ENCODE measurements around the gene PTPN14. TPM values are rescaled to one million over a fixed set of nuclear protein-coding genes. Genes with fewer than 3 reads are reported as not detected.
A peak's percentile ranks its signal among the peaks of the same experiment; 100 is the strongest.

Gene PTPN14
- total and polyA plus RNA-seq, 2 of the 8 experiments (the other 6 are each of a cell fraction or from before 2014, with no cell fraction given), result 14.4 to 93.6 TPM

- no peak overlapping the region for H2BK5ac ChIP-seq (ENCODE audit: low read depth, low read length)
- CTCF ChIA-PET (ENCODE audit: partially characterized antibody), result interaction anchor here (1.1 to 1.2 kb wide), 4 partner anchors 9 to 187 kb away, joined by 3 to 5 read pairs (median 4); no protein-coding TSS in a partner anchor
Measured at GRCh38 chr1:214397497-214397896, 153.9 kb downstream of the PTPN14 start.

More at GRCh38 chr1:214397497-214397896, 153.9 kb downstream of the PTPN14 start:
- Histone ChIP-seq H3K79me1 (ENCODE audit: low read depth, low read length) (no peaks in the 10 kb centered on the region), H4K20me1 (replicated peaks in 1 of 2; ENCODE audit: control insufficient read depth in 1 of 2, insufficient read depth in 2 of 2, low read length in 2 of 2) (no peaks in the 10 kb centered on the region), H3K14ac (ENCODE audit: insufficient read length) (no peak overlapping the region), H3K27ac (ENCODE audit: low read depth, low read length) (no peak overlapping the region), H4K91ac (replicated peaks; ENCODE audit: insufficient read length, low read length) (no peak overlapping the region), H2AK5ac (ENCODE audit: low read depth, low read length) (no peak overlapping the region), H3K4me3 (ENCODE audit: extremely low read depth in 1 of 4, insufficient read depth in 2 of 4, low read depth in 3 of 4, low read length in 4 of 4) (no peak overlapping the region), H3K4me2 (ENCODE audit: insufficient read depth in 1 of 2, low read depth in 2 of 2, low read length in 2 of 2) (peak overlapping the region in 1 of 2 experiments; percentile 4; a peak in 1 of 4 replicates), H3K9ac (replicated peaks in 1 of 4; ENCODE audit: extremely low read depth in 1 of 4, low read depth in 3 of 4, low read length in 3 of 4) (no peak overlapping the region), H3K4me1 (replicated peaks in 1 of 4; ENCODE audit: control insufficient read depth in 3 of 4, insufficient read depth in 4 of 4, low read length in 3 of 4) (peaks cover 0 to 7% (median 3%) of the 10 kb centered on the region in 4 experiments; a peak in 2 of 7 replicates), H4K5ac (ENCODE audit: insufficient read length, low read depth, low read length) (no peak overlapping the region), H3K79me2 (ENCODE audit: control insufficient read depth in 1 of 2, insufficient read depth in 2 of 2, low read length in 2 of 2) (no peaks in the 10 kb centered on the region), H2BK15ac (ENCODE audit: low read length) (no peak overlapping the region), H3K4ac (replicated peaks; ENCODE audit: insufficient read length, low read depth, low read length) (no peak overlapping the region), H2BK120ac (replicated peaks; ENCODE audit: low read depth, low read length) (no peak overlapping the region), H3K23ac (ENCODE audit: insufficient read length) (no peak overlapping the region), H3K18ac (ENCODE audit: extremely low read depth, low read length) (no peak overlapping the region), H4K8ac (ENCODE audit: extremely low read depth, insufficient read depth, low read length) (no peak overlapping the region), H2AFZ (ENCODE audit: low read length) (no peak overlapping the region), H3K27me3 (replicated peaks in 1 of 4; ENCODE audit: control insufficient read depth in 3 of 4, extremely low read depth in 1 of 4, insufficient read depth in 3 of 4, low read length in 3 of 4) (no peaks in the 10 kb centered on the region), H2BK12ac (ENCODE audit: low read depth, low read length) (no peak overlapping the region), H3K23me2 (ENCODE audit: low read depth, low read length) (no peaks in the 10 kb centered on the region), H3K56ac (replicated peaks; ENCODE audit: insufficient read length, low read depth, low read length) (no peak overlapping the region), H2BK20ac (ENCODE audit: low read length) (no peak overlapping the region), H3K9me3 (ENCODE audit: insufficient read depth in 2 of 2, low read depth in 1 of 2, low read length in 1 of 2) (no peaks in the 10 kb centered on the region), H3K36me3 (ENCODE audit: control insufficient read depth in 2 of 4, insufficient read depth in 4 of 4, low read length in 3 of 4) (peaks cover 5 to 35% (median 21%) of the 10 kb centered on the region in 4 experiments; a peak in 7 of 8 replicates)
- DNase-seq (ENCODE audit: low read depth in 1 of 2, low spot score in 2 of 2) (no peak), FAIRE-seq (no peak)
- no peak for TF ChIP-seq GTF2F1 (IDR thresholded peaks at IDR 0.05; ENCODE audit: borderline replicate concordance, low read depth, low read length)
- no peak for TF ChIP-seq SUZ12 (IDR thresholded peaks at IDR 0.05; ENCODE audit: low read length)
- TF ChIP-seq KDM1A (IDR thresholded peaks at IDR 0.05; ENCODE audit: borderline replicate concordance, low read length), result no peak
- 0 out of 4 replicates have a peak, but pooled peaks of 1 of the 2 experiments have one; percentile 7 for TF ChIP-seq RAD21 (IDR thresholded peaks at IDR 0.05 in 1 of 2, conservative IDR thresholded peaks at IDR 0.05 in 1 of 2; ENCODE audit: low read depth in 2 of 2, low read length in 2 of 2)
- TF ChIP-seq TAF7 (optimal IDR thresholded peaks at IDR 0.05; ENCODE audit: borderline replicate concordance, low read depth, low read length), result no peak
- no peak for TF ChIP-seq EGR1 (IDR thresholded peaks at IDR 0.05; ENCODE audit: borderline replicate concordance, low read depth, low read length)
- TF ChIP-seq ZNF274 (IDR thresholded peaks at IDR 0.05; ENCODE audit: borderline replicate concordance, extremely low read depth, low read length), result no peak
- TF ChIP-seq E2F6 (IDR thresholded peaks at IDR 0.05), result no peak
- WGBS, 2 experiments (ENCODE audit: extremely low coverage in 1 of 2, insufficient coverage in 1 of 2, insufficient read length in 1 of 2, insufficient replicate concordance in 2 of 2, low coverage in 1 of 2, low lambda C conversion rate in 2 of 2, missing lambda C conversion rate in 1 of 2), result 56% methylated on average over 2 of the region's 2 CpGs; no CpG with 5 or more reads in 1 of the 2 experiments
- POLR2A ChIA-PET (ENCODE audit: partially characterized antibody), result interaction anchor here (1.3 kb wide), 1 partner anchor 21 kb away, joined by 4 read pairs; no protein-coding TSS in a partner anchor
